HG02840 (cell line): ENCODE data around the gene SLC39A5.
"Not testable (repeated sequence)": the region's sequence is repeated elsewhere in the genome, so short reads cannot be mapped to it uniquely, and the experiment has no call there.

Source experiments
- ATAC-seq: cut with Tn5 transposase; IDR thresholded peaks from one replicate; pipeline ENCODE4 v1.9.1; 2021; ENCODE audit warnings: mild to moderate bottlenecking, moderate library complexity, moderate number of reproducible peaks; ENCODE audit not compliant: unreplicated experiment, low FRiP score

SLC39A5 gene

DNA sequence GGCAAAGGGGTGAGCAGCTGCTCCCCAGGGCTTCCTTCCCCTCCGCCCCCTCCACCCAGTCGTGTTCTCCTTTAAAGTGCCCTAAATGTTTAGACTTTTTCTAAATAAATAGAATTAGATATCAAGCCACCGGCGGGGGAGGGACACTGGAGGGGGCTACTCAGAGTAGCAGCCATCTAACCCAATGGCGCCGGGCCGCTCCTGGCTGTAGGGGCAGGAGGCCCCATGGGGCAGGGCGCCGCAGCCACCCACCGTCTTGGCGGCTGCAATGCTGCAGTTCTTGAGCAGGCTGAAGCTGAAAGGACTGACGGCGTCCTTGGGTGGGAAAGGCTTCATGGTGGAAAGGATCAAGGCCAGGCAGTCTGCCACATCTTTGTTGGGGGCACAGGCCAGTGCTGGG, 13.1 kb downstream of the SLC39A5 start:
- no peak for ATAC-seq

DNA sequence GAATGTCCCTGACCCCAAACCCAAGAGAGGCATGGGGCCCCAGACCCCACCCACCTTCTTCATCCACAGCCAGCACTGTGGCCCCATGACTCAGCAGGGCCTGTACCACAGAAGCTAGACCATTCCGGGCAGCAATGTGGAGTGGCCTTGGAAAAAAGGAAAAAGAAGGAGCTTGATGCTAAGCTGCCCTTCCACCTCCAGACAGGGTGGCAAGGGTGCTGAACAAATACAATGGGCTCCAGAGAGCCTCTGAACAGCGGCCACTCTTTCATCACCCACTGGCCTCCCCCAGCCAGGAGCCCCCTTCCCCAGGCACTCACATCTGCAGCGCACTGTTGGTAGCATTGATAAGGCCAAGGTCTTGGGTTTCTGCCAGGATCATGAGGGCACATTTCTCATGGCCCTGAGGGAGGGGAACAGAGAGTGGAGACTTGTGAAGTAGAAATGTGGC, 13.9 kb downstream of the SLC39A5 start:
- ATAC-seq = no peak

DNA sequence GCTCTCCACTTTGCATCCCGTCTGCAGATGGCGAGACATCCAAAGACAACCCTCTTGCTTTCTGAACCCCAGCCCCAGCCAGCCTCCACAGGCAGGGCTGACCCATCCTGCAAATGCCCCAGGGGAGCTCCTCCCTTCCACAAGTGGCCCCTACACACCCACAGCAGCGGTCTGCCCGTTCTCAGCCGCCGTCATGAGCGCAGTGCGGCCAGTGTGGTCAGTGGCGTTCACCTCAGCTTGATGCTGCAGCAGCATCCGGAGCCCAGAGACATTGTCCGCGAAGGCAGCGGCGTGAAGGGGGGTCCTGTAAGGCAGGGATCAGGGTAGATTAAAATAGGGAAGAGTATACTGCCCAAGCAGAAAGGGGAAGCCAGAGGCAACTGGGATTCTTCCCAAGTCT, 14.6 kb downstream of the SLC39A5 start:
- no peak for ATAC-seq

DNA sequence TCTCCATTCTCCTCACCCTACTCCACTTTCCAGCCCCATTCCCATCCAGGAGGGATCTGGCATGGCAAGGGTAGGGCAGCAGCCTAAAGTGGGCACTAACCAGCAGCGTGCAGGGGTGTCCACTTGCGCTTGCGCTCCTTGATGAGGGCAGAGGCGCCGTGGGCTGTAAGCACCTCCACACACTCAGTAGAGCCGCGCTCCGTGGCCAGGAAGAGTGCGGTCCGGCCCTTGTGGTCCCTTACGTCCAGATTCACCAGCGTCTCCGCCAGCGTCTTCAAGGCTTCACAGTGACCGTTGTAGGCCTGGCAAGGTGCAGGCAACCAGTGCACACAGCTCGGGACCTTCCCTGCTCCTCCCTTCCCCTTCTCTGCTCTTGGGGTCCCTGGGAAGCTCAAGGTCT, 18.1 kb downstream of the SLC39A5 start:
- ATAC-seq = no peak

DNA sequence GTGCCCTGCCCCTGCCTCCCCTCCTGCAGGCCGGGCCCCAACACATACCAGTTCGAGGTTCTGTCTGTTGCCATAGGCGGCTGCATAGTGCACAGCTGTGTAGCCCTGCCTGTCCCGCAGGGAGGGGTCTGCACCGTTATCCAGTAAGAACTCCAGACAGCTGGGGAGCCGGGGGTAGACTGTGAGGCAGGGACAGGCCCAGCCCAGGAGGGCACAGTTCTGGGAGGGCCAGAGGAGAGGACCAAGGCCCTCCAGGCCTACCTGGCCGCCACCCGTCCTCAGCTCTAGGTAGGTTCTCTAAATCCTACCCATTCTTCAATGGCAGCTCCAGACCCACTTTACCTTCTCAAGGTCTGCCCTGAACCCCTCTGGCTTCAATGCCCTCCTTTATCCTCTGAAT, 18.9 kb downstream of the SLC39A5 start:
- ATAC-seq = no peak

DNA sequence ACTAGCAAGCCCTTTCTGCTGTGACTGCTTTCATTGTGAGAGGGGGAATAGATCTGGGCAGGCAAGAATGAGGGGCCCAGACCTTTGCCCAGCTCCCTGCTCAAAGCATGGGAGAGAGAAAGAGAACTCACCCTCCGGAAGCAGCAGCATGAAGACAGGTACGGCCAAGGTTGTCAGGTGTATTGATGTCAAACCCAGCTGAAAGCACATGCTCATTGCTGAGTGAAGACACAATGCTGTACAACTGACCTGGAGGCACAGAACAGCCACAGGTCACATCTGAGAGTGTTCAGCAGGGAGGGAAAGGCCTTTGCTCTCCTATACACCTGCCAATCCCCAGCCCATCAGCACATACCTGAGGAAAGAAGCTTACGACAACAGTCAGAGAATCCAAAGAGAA, 22.8 kb downstream of the SLC39A5 start:
- ATAC-seq = no peak

DNA sequence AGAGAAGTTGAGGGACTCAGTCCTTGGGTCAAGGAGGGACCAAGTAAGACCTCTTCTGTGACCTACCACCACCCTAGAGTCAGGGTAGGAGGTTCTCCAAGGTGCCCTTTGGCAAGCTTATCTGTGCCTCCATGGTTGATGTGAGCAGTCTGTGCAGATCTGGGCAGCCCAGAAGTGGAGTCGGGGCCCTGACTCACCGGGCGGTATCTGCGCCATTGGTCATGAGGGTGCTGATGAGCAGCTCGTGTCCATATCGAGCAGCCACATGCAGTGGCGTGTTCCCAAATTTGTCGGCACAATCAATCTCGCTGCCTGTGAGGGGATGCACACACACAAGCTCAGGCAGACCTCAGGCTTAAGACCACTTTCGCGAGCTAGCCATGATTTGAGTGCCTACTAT, 23.2 kb downstream of the SLC39A5 start:
- no peak for ATAC-seq

DNA sequence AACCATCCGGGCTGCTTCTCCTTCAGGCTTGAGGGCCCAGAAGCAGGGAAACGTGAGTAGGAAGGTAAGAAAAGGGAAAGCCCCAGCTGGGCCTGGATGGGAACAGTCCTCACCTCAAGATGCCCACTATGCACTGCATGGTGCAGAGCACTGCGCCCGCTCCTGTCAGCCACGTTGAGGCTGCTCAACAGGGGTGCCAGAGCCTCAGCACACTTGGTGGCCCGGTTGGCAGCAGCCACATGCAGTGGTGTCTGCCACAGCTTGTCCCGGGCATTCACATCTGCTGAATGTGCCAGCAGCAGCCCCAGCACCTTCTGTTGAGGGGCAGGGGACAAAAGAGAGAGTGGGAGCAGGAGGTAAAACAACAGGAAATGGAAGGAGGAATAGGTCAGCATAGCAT, 25.8 kb downstream of the SLC39A5 start:
- no peak for ATAC-seq

DNA sequence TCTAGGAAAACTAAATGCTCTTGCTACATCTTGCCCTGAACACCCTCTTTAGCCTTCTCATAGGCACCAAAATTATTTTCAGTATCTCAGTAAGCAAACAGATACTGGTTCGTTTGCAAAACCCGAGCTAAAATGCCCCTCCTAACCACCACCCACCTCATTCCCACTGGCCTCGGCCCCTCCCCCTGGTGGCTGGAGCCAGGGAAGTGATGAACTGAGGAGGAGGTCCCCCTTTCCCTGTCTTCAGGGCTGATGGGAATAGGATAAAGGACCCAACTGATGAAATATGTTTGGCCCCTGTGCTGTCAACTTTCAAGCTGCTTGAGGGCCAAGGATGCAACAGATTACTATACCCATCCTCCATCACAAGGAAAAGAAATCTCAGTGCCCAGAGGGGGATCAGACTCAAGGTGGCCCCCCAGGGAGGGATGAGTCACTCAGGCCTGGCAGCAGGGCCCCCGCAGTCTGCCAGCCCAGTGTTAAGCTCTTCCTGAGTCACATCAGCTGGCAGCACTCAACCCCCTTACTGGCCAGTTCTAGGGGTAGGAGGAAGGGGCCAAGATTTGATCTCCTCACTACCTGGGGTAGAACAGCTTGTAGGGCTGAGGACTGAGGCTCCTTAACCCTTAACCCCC, 26.6 kb downstream of the SLC39A5 start:
- ATAC-seq = no peak

DNA sequence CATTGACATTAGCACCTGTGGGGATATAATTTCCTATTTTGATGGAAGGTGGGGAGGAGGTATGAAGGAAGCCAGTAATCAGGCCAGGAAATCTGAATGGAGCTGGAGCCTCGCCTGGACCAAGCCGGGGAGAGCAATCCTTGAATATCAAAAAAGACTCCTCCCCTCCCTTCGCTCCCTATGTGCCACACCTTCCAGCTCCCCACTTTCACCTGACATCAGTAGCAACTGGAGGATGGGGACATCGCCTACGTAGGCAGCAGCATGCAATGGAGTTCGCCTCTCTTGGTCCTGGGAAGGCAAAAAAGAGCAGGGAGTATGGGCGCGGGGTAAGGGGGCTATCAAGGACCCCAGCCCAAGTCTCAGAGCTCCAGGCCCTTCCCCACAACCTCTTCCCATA, 27.2 kb downstream of the SLC39A5 start:
- ATAC-seq = no peak

DNA sequence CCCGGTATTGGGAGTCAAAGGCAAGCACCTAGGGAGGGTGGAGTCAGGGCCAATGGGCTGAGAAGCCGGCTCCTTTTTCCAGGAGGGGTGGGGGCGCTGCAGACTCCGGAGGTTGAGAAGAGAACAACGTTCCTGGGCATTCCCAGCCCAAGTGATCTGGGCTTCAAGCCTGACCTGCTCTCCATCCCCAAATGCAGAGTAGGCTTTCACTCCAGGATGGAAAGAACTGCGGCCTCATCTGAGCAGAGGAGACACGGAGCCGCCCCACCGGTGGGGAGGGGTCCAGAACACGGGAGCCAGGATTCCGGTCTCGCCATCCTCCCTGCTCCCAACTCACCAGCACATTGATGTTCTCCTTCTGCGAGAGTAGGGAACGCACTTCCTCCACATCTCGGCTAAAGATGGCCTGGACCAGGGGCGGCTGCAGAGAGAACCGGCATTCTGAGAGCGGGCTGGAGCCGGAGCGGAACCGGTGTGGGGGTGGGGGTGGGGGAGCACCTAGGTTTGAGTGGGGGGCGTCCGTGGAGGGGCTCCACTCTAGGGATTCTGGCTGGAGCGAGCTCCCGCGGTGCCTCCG, 27.7 kb downstream of the SLC39A5 start:
- ATAC-seq = peak; percentile 14

DNA sequence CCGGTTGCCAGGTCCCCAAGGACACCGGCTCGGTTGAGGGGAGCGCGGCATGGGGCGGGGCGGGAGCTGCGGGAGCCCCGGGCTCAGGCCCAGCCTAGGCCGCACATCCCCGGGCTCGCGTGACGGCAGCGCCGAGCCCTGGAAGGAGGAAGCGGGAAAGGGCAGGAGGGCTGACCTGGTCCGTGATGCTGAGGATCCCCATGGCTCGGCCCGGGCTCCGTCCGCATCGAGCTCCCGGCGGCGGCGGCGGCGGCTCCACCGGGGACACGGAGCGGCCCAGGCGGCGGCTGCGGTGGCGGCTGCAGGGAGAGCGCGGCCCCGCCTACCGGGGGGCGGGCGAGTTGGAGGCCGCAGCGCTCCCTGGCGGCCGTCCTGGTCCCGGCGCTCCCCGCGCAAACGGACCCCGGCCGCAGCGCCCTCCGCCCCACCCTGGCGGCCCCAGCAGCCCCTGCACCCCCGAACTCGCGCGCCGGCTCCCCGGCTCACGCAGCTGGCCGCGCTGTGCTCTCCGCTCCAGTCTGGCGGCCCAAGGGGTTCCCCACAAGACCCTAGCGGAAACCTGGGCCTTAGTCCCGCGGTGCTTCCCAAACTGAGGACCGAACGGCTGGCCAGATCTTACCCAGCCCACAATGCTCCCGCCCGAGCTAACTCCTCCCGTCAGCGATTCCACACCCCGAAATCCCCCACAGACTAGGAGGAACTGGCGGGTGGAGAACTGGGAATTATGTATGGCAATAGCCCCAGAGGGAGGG, 28.4 kb downstream of the SLC39A5 start, which contains the start of gene ANKRD52:
TSS of gene ANKRD52 (minus strand) at position 317 of the 752 bp plus-strand sequence. CDS start at position 202, 115 bp downstream.
- ATAC-seq = peak; percentile 84

DNA sequence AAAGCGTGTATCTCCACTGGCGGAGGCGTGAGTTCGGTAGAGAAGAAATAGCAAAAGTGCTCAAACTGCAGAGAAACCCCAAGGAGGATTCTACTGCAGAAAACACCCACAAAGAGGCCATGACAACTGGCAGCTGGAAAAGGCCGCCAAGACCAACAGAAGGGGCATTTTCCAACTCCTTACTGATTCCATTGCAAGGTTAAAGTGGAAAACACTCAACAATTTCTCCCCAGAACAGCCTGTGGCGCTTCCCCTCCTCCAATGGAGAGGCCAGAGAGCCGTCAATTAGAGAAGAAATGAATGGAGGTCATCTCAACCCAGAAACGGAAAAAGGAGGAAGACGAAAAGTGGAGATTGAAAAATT, 29.0 kb downstream of the SLC39A5 start:
- no peak for ATAC-seq

DNA sequence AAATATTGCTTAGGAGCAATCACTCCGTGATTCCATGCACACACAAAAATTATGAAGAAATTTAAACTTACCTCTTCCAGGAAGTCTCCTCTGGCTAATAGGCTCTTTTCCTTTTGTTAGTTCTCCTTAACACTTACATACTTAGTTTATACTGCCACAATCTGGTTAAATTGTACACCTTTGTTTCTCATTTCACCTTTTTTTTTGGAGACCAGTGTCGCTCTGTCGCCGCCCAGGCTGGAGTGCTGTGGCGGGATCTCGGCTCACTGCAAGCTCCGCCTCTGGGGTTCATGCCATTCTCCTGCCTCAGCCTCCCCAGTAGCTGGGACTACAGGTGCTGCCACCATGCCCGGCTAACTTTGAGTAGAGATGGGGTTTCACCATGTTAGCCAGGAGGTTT, 30.5 kb downstream of the SLC39A5 start:
- ATAC-seq = no peak

DNA sequence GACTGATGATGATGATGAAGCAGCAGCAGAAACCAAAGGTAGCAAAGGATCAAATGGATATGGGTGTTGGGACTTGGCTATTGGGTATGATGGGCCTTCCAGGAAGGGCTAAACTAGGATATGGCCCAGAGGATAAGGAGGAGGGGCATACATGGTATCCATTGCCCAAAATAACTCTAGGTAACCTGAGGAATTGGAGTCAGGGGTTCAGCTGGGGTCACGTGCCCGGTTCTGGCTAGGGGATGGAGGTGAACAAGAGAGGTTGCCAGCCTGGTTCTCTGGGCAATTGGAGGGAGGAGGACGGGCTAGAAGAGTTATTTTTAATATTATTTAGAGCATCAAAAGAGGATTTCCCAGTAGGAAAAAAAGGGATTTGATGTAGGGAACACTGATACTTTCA, 31.1 kb downstream of the SLC39A5 start:
- ATAC-seq = no peak

DNA sequence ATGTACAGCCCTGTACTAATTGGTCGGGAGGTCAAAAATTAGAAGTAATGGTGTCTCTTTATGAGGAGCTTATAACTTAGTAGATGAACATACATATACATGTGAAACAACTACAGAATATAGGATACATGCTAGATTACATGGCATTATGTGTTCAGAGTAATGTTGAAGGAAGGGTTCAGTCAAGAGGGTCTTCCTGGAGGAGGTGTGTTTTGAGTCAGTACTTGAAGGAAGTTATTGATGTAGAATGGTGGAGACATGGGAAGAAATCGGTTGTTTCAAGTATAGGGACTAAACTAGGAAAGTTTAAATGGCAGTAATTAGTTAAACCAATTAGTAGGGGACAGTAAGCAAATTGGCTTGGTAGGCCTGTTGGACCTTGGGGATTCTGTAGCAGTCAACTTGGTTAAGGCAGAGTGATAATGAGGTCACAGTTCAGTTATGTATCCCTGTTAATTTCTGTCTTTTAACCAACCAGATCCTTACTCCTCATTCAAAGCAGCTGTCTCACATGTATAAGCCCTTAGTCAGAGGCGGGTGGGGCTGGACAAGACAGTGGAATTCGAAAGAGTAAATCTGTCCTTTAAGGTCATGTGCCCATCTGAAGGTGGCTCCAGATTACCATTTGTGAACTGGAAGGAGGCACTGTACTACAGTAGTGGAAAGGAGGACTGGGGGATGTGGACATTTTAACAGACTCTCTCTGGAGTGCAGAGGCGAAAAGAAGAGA, 31.8 kb downstream of the SLC39A5 start:
- no peak for ATAC-seq

DNA sequence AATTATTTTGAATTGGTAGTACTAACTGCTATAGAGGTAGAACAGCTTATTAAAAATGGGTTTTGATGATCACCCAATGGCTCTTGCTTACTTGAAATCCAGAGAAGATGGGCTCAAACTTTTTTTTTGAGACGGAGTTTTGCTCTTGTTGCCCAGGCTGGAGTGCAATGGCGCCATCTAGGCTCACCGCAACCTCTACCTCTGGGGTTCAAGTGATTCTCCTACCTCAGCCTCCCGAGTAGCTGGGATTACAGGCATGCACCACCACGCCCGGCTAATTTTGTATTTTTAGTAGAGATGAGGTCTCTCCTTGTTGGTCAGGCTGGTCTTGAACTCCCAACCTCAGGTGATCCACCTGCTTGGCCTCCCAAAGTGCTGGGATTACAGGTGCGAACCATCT, 33.1 kb downstream of the SLC39A5 start:
- not testable (repeated sequence) for ATAC-seq

DNA sequence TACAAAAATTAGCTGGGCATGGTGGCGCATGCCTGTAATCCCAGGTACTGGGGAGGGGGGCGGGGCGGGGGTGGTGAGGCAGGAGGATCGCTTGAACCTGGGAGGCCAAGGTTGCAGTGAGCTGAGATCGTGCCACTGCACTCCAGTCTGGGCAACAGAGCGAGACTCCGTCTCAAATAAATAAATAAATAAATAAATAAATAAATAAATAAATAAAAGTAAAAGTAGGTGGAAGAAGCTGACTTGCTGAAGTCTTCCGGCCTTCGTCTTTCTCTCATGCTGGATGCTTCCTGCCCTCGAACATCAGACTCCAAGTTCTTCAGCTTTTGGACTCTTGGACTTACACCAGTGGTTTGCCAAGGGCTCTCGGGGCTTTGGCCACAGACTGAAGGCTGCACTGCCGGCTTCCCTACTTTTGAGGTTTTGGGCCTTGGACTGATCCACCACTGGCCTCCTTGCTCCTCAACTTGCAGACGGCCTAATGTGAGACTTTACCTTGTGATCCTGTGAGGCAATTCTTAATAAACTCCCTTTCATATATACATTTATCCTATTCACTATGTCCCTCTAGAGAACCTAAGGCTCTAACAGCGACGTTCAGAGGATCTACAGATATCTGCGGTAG, 36.3 kb downstream of the SLC39A5 start:
- not testable (repeated sequence) for ATAC-seq

DNA sequence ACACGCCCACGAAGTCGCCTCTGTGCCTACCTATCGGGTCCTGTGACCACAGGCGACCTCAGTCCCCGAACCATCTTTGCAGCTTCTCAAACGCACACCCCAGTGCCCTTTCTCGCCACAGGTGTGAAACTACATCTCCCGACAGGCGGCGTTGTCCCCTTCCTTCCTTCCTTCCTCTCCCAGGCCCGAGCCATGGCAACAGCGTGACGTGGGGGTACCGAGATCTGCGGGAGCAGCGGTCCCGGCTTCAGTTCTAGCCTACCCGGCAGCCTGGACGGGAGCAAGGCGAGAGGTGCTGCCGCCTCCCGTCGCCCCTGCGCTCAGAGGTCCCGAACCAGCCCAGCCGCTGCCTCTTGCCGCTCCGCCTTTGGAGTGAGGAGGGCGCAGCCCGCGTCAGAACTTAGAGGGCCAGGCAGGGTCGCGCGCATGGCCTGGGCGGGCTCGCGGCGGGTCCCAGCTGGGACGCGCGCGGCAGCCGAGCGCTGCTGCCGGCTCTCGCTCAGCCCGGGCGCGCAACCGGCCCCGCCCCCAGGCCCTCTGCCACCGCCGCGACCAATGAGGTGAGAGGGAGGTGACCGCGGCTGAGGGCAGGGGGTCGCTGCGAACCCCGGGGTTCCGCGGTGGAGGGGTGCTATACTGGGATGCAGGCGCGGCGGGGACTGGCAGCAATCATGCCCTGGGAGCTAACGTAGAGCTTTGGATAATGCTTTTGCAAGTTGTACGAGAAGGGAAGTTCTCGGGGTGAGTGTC, 37.0 kb downstream of the SLC39A5 start, which contains the start of gene COQ10A:
TSS of gene COQ10A (plus strand) at position 250 of the 750 bp plus-strand sequence. CDS start at position 427, 177 bp downstream.
- peak; percentile 90 for ATAC-seq
